Caco-2 (cell line): ENCODE measurements around the gene STON2. TPM values are rescaled to one million over a fixed set of nuclear protein-coding genes. Genes with fewer than 3 reads are reported as not detected.
A peak's percentile ranks its signal among the peaks of the same experiment; 100 is the strongest.

Experiments
- BruUV-seq: library from RNA; stranded (reverse); fragments of 400-500 nt; replicated peaks from 2 replicates; lab custom pipeline; 2021; lab: Mats Ljungman, UMichigan
- CTCF ChIA-PET: fragments of 300-600 bp; sonication (Branson Sonifier 250); formaldehyde crosslinking; loops from one replicate; lab custom pipeline; 2022; ENCODE audit warnings: antibody characterized with exemption; lab: Charles Lee
- POLR2A ChIA-PET: fragments of 300-600 bp; sonication (Branson Sonifier 250); formaldehyde crosslinking; loops from one replicate; lab custom pipeline; 2022; ENCODE audit warnings: antibody characterized with exemption; lab: Charles Lee
- DNase-seq, 2 experiments: peaks; one replicate each; pipeline versions ENCODE4 v3.0.0 to v3.0.0-alpha.2; 2020 to 2022
- H3K27me3 ChIP-seq: replicated peaks from 2 replicates; pipeline ENCODE4 v1.6.0; 2011; ENCODE audit warnings: low read length; ENCODE audit not compliant: control insufficient read depth, insufficient read depth
- H3K36me3 ChIP-seq: 2 replicates; pipeline ENCODE4 v1.5.1; 2011; ENCODE audit warnings: low read length; ENCODE audit not compliant: control insufficient read depth, insufficient read depth
- H3K4me1 ChIP-seq: fragments of 250-450 bp; sonication (Bioruptor Pico); 2 replicates; pipeline ENCODE4 v1.5.1; 2020; ENCODE audit warnings: mild to moderate bottlenecking
- H3K4me3 ChIP-seq: 2 replicates; pipeline ENCODE4 v1.5.1; 2011; ENCODE audit warnings: low read depth, mild to moderate bottlenecking, control low read depth, low read length
- H3K9me3 ChIP-seq: fragments of 250-450 bp; sonication (Bioruptor Pico); 2 replicates; pipeline ENCODE4 v1.5.1; 2020; ENCODE audit warnings: mild to moderate bottlenecking, moderate library complexity
- H3K27ac Mint-ChIP-seq: one replicate; pipeline ENCODE4 v1.8.0; 2022; ENCODE audit warnings: mixed read lengths; ENCODE audit not compliant: unreplicated experiment
- H3K27me3 Mint-ChIP-seq: one replicate; pipeline ENCODE4 v1.8.0; 2022; ENCODE audit warnings: mixed read lengths; ENCODE audit not compliant: insufficient read depth, unreplicated experiment
- H3K36me3 Mint-ChIP-seq: one replicate; pipeline ENCODE4 v1.8.0; 2022; ENCODE audit warnings: mild to moderate bottlenecking, mixed read lengths; ENCODE audit not compliant: insufficient read depth, unreplicated experiment
- H3K4me1 Mint-ChIP-seq: one replicate; pipeline ENCODE4 v1.8.0; 2022; ENCODE audit warnings: low read depth, mixed read lengths; ENCODE audit not compliant: unreplicated experiment
- H3K4me3 Mint-ChIP-seq: one replicate; pipeline ENCODE4 v1.8.0; 2022; ENCODE audit warnings: mild to moderate bottlenecking, moderate library complexity, mixed read lengths; ENCODE audit not compliant: unreplicated experiment
- H3K9me3 Mint-ChIP-seq: one replicate; pipeline ENCODE4 v1.8.0; 2022; ENCODE audit warnings: mixed read lengths; ENCODE audit not compliant: unreplicated experiment
- CTCF ChIP-seq, 2 experiments: fragments of 200-600 bp in 1 of 2; IDR thresholded peaks; 1 replicate in 1 of 2; 2 replicates in 1 of 2; pipeline versions ENCODE4 v1.5.1 to v1.8.0; 2011 to 2022; ENCODE audit warnings: antibody characterized with exemption in 1 of 2, control low read depth in 1 of 2, inconsistent platforms in 1 of 2, low read depth in 1 of 2, low read length in 1 of 2, mild to moderate bottlenecking in 1 of 2, moderate library complexity in 1 of 2; ENCODE audit not compliant: insufficient read depth in 1 of 2, severe bottlenecking in 1 of 2, unreplicated experiment in 1 of 2
- intact Hi-C: fragments of 100-400 bp; cut with micrococcal nuclease; formaldehyde crosslinking; loops from one replicate; pipeline ENCODE4 v1.10.0; 2022; ENCODE audit not compliant: unreplicated experiment
- total RNA-seq: library from RNA; stranded (reverse); gene quantifications from 2 replicates; pipeline ENCODE4 v1.2.3, GENCODE V29; 2022

The STON2 gene
- total RNA-seq, 1 experiment from 2014 or later = 43.5 TPM

- H3K4me1 Mint-ChIP-seq = peaks cover 27% of the 10 kb centered on the region
- H3K4me3 Mint-ChIP-seq = peak overlapping the region; percentile 95
- Histone ChIP-seq H3K4me1 (no peaks in the 10 kb centered on the region), H3K4me3 (peak overlapping the region; percentile 79), H3K9me3 (no peaks in the 10 kb centered on the region), H3K36me3 (no peaks in the 10 kb centered on the region), H3K27me3 (no peaks in the 10 kb centered on the region)
- ChIA-PET POLR2A (interaction anchor here (0.6 to 1.9 kb wide), 4 partner anchors 97 to 216 kb away, joined by 3 to 11 read pairs (median 3); partner anchors contain the start of gene GTF2A1), CTCF (interaction anchor here (0.6 to 2.6 kb wide), 5 partner anchors 133 to 217 kb away, joined by 3 to 18 read pairs (median 3); partner anchors contain the start of gene GTF2A1)
- no peaks in the 10 kb centered on the region for H3K27me3 Mint-ChIP-seq
- intact Hi-C loops = loop anchor here (1.0 to 5.0 kb wide), 5 partner anchors 28 to 216 kb away; partner anchors contain the start of genes GTF2A1 and STON2
- TF ChIP-seq CTCF (IDR thresholded peaks at IDR 0.05; ENCODE audit: insufficient read depth in 1 of 2, low read depth in 1 of 2, low read length in 1 of 2, severe bottlenecking in 1 of 2, unreplicated experiment in 1 of 2) = no peak
- H3K36me3 Mint-ChIP-seq = peaks cover 14% of the 10 kb centered on the region
- H3K27ac Mint-ChIP-seq = peak overlapping the region; percentile 61
- no peaks in the 10 kb centered on the region for H3K9me3 Mint-ChIP-seq
- DNase-seq = peak; percentile 80 to 92
- TSS peak; percentile 91 for BruUV-seq
Observed at GRCh38 chr14:81436296-81437138, 36.4 kb upstream of the STON2 start.

- Mint-ChIP-seq H3K27me3 (no peaks in the 10 kb centered on the region), H3K27ac (peak overlapping the region; percentile 66), H3K4me3 (peak overlapping the region; percentile 95), H3K9me3 (no peaks in the 10 kb centered on the region), H3K36me3 (peaks cover 14% of the 10 kb centered on the region), H3K4me1 (peaks cover 27% of the 10 kb centered on the region)
- intact Hi-C loops = loop anchor here (1.0 to 5.0 kb wide), 6 partner anchors 18 to 215 kb away; partner anchors contain the start of genes GTF2A1 and STON2
- no peaks in the 10 kb centered on the region for H3K36me3 ChIP-seq
- CTCF ChIA-PET = interaction anchor here (1.0 to 2.6 kb wide), 6 partner anchors 132 to 217 kb away, joined by 3 to 18 read pairs (median 4); partner anchors contain the start of gene GTF2A1
- H3K9me3 ChIP-seq = no peaks in the 10 kb centered on the region
- BruUV-seq = no TSS peak
- H3K27me3 ChIP-seq = no peaks in the 10 kb centered on the region
- H3K4me1 ChIP-seq = no peaks in the 10 kb centered on the region
- peak in 1 of 2 experiments; percentile 0 for TF ChIP-seq CTCF (IDR thresholded peaks at IDR 0.05; ENCODE audit: insufficient read depth in 1 of 2, low read depth in 1 of 2, low read length in 1 of 2, severe bottlenecking in 1 of 2, unreplicated experiment in 1 of 2)
- peak overlapping the region; percentile 79 for H3K4me3 ChIP-seq
- DNase-seq = peak; percentile 76 to 79
- POLR2A ChIA-PET = interaction anchor here (0.7 to 1.9 kb wide), 3 partner anchors 98 to 215 kb away, joined by 3 to 11 read pairs (median 3); partner anchors contain the start of gene GTF2A1
Observed at GRCh38 chr14:81435391-81436295, 35.5 kb upstream of the STON2 start.
